ENCODE data around the gene USB1. TPM values are rescaled to one million over a fixed set of nuclear protein-coding genes. Genes with fewer than 3 reads are reported as not detected.

USB1 gene
- total RNA-seq, 1 donor from 2014 or later = 60.9 TPM

GRCh38 chr16:58013201-58013956 is 12.2 kb downstream of the USB1 start:
- intact Hi-C loops (cut with micrococcal nuclease) = no loop called here

DNA sequence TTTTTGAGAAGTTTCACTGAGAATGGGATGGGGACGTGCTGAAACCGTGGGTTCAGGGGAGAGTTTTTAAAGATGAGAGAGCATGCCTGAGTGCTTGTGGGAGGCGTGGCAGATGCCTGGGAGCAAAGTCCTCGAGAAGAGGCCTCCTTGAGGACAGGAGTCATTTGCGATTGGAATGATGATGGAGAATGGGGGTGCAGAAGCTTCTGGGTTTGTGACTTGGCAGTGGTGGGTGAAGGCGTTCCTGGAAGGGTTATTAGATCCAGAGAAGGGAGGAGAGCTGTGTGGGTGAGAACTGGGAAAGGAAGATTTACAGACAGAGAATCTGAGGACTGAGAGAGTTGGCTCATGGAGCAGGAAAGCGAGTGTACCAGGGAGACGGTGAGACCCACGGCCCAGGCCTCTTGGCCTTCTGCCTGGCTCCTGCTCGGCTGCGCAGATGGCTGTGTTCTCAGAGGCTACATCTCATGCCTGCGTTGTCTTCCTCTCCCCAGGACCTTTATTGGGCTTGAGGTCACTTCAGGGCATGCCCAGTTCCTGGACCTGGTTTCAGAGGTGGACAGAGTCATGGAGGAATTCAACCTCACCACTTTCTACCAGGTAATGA is 15.7 kb downstream of the USB1 start:
- intact Hi-C loops (cut with micrococcal nuclease) = no loop called here

DNA sequence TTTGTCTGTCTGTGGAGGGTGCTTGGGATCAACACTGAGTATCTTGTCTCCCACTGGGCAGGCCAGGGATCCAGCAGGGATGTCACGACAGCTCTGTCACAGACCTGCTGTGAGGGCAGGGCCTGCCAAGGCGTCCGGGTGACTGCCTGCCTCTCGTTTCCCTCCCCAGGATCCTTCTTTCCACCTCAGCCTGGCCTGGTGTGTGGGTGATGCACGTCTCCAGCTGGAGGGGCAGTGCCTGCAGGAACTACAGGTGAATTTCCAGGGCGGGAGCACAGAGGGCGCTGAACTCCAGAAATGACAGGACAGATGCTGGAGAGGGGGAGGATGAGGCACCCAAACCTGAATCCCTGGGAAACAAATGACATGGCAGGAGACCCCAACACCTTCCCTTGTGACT is 17.6 kb downstream of the USB1 start:
- intact Hi-C loops (cut with micrococcal nuclease) = no loop called here

- intact Hi-C loops (cut with micrococcal nuclease) = loop anchor here (1.0 to 5.0 kb wide), 2 partner anchors 177 to 286 kb away; partner anchors contain the start of gene CSNK2A2
Observed at GRCh38 chr16:58019866-58020538, 18.8 kb downstream of the USB1 start.

GRCh38 chr16:58020628-58021521 is 19.7 kb downstream of the USB1 start:
- intact Hi-C loops (cut with micrococcal nuclease) = loop anchor here (1.0 to 5.0 kb wide), 2 partner anchors 176 to 285 kb away; partner anchors contain the start of gene CSNK2A2

DNA sequence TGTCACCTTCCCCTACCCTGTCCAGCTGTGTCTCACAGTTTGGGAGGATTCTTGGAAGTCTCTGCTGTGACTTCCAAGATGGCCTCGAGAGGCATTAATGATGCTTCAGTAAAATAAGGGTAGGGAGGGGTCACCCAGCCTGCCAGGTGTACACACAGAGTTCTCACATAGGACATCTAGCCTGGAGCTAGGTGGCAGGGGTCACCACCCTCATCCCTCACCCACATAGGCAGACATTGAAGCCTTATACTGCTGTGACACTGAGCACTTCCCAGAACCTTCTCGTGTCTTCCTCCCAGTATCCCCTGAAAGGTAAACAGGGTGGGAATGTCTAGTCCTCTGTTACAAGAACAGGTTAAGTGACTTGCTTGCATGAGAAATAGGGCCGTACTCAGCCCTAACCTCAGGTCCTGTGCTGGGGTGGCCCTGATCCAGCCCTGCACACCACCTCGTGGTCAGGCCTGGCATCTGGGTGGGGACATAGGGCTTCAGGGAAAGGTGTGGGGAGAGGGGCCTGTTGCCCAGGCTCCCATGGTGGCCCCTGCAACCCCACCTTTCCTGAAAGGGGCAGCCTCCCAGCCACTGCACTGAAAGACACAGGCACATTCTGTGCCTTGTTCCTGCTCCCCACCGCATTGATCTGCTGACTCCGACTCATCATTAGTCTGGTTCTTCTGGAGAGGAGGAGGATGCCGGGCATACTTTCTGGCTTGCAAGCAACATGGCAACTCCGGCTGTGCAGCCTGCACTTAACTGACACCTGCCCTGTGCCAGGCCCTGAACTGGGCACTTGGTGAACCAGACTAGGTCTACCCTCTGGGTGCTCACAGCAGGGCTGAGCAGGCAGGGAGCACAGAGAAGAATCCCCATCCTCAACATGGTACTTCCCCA is 20.7 kb downstream of the USB1 start:
- intact Hi-C loops (cut with micrococcal nuclease) = loop anchor here (5.0 kb wide), 1 partner anchor 175 kb away; the partner anchor contains the start of gene CSNK2A2

- intact Hi-C loops (cut with micrococcal nuclease) = loop anchor here (5.0 kb wide), 1 partner anchor 175 kb away; the partner anchor contains the start of gene CSNK2A2
Observed at GRCh38 chr16:58022601-58023371, 21.6 kb downstream of the USB1 start.

DNA sequence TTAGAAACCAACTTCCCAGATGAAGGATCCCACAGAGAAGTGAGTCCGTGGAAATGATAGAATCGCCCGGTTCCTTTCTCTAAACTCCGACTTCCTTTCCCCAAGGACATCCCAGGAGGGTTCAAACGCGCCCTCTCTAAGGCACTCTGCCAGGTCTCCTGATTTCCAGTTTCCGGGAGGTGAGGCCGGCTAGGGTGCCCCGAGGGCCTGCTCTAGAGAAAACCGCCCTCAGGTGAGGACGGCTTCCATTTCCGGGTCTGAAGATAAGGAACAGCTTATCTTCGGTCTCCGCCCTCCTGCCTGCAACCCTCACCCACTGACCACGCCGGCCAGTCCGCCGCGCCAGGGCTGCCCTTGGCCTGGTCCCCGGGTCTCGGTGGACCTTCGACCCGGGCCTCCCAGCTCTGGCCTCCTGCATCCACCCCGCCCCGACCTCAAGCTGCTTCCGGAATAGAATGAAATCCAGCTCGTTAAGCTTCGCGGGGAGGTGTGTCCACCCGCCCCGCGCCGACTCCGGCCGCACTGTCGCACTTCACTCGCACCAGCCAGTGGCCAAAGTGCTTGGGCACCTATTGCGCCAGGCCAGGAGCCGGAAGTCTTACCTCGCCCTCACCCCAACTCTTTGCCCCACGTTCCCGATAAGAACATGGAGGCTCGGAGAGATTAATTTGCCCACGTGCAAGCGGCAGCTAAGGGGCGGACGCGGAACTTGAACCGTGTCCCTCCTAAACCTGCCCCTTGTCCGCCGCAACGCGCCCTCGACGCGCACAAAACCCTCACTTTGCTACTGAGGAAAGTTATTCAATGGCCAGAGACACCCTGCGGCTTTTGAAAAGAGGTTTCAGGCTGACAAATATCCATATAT is 23.5 kb downstream of the USB1 start:
- intact Hi-C loops (cut with micrococcal nuclease) = loop anchor here (1.0 to 5.0 kb wide), 3 partner anchors 26 to 173 kb away; partner anchors contain the start of genes CFAP20 and CSNK2A2

DNA sequence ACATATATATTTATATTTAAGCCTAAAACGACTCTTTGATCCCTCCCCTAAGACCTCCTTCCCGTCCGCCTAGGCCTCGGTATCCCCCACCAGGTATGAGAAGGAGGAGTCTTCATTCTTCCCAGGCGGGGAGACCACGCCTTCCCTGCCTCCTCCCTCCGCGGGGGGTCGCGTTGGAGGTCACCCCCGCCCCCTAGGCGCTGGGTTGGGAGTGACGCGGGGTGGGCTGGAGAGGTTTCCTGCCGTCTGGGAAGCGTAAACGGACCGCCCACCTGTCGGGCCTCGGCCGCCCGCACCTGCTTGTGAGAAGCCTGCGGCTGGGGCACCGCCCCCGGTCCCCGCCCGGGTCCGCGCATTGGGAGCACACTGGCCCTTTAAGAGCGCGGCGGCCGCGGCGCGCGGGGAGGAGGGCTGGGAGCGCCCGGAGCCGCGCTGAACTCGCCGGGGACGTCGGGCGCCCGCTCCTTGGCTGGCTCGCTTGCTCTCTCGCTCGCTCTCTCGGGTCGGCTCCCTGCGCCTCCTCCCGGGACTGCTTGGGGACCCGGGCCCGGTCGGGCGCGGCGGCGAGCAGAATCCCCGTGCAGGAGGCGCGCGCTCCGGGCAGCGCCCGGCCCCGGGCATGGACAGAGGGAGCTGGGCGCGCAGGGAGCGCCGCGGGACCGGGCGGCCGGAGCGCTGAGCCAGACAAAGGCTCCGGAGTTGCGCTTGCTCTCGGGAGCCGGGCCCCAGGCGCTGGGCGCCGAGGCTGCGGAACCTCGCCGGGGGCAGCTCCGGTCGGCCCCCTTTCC is 24.3 kb downstream of the USB1 start, which contains the start of gene MMP15:
TSS of gene MMP15 (plus strand) at position 404 of the 788 bp plus-strand sequence. CDS start 597 bp downstream, outside the sequence.
- intact Hi-C loops (cut with micrococcal nuclease) = loop anchor here (2.0 kb wide), 1 partner anchor 103 kb away; the partner anchor contains the start of gene CFAP20

DNA sequence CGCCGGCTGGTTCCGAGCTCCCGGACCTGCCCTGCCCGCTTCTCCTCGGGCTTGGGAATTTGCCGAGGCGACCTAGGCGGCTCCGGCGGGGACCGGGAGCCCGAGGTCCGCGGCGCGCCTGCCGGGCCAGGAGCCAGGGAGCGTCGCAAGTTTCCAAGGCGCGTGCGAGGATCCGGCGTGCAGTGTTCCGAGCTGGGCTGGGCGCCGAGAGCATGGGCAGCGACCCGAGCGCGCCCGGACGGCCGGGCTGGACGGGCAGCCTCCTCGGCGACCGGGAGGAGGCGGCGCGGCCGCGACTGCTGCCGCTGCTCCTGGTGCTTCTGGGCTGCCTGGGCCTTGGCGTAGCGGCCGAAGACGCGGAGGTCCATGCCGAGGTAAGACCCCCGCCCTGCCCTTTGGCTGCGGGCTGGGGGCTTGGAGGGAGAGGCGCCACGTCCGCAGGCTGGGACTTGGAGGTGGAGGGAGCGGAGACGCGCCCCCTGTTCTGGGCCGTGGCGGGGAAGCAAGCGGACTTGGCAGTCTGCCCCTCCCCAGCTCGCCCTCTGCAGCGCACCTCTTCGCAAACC is 25.0 kb downstream of the USB1 start:
- intact Hi-C loops (cut with micrococcal nuclease) = no loop called here

GRCh38 chr16:58026705-58027160 is 25.5 kb downstream of the USB1 start:
- intact Hi-C loops (cut with micrococcal nuclease) = no loop called here

GRCh38 chr16:58027161-58027915 is 26.1 kb downstream of the USB1 start:
- intact Hi-C loops (cut with micrococcal nuclease) = no loop called here

DNA sequence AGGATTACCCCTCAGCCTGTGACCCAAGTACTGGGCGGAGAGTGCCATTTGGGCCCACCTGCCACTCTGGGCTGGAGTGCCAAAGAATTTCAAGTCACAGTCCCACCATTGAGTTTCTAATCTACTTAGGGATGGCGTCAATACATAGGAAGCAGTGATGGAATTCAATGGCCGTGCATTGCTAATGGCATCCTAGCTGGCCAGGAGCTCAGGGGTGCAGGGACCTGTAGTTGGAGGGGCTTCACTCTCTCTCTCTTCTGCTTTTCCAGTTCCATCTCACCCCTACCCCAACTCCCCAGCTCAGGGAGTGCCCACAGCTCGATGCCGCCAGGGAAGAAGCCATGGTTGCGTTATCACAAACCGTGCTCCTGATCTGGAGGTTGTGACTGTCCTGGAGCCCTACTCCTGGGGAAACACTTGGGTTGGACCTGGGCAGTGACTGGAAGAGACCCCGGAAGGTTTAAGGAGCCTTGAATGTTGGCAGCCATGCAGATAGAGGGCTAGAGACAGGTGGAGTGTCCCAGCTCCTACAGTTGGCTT is 26.8 kb downstream of the USB1 start:
- intact Hi-C loops (cut with micrococcal nuclease) = no loop called here

DNA sequence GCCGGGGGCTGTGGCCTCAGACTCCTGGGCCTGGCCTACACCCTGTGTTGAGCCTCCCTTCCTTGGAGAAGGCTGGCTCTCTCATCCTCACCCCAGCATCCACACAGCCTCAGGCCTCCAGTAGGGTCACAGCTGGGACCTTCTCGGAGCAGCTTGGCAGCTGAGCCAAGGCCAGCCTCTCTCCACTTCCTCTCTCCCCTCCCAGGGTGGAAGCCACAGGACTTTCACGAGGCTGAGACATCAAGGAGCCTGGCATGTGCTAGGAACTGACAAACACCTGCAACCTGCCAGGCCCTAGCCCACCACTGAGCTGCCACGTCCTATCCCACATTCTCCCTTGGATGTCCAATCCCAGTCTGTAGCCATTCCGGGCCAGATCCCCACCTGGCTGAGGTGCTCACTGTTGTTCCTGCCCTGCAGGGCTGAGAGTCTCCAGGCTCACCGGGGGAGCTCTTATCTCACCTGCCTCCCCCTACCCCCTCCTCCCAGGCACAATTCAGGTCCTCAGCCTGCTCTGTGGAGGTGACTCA is 27.4 kb downstream of the USB1 start:
- intact Hi-C loops (cut with micrococcal nuclease) = no loop called here

GRCh38 chr16:58029410-58029809 is 28.2 kb downstream of the USB1 start:
- intact Hi-C loops (cut with micrococcal nuclease) = no loop called here
